Measurements from ENCODE around the gene FBXW4. TPM values are rescaled to one million over a fixed set of nuclear protein-coding genes. Genes with fewer than 3 reads are reported as not detected.

FBXW4 gene
- total RNA-seq, 6 donors from 2014 or later: 75.2 to 223 (median 88.5) TPM

DNA sequence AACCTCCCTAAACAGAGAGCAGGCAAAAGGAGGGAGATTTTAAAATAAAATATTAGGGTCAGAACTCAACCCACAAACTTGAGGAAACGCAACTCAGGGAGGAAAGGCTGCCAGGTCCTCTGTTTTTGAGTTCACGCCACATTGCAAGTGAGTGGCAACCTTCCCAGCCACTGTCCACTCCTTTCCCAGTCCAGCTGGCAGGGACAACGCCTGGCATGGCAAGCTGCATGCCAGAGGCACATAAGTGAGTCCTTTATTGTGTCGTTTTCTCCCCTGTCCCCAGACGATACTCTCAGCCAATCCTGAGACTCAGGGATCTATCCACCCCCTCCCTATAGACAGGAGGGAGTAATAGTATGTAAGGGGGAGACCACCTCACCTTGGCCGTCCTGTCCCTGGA, 22.4 kb downstream of the FBXW4 start:
- H3K9me3 ChIP-seq: no peaks in the 10 kb centered on the region
- DNase-seq (peak in 1 of 2 donors; percentile 47), ATAC-seq (ENCODE audit: low FRiP score in 2 of 2) (no peak)
- no peak overlapping the region for H3K27ac ChIP-seq
- H3K36me3 ChIP-seq: peaks cover 10 to 62% (median 58%) of the 10 kb centered on the region in 4 donors
- H3K27me3 ChIP-seq: no peaks in the 10 kb centered on the region
- 60 to 77% methylated on average over 6 of the region's 6 CpGs for WGBS, 2 donors
- H3K4me3 ChIP-seq: no peak overlapping the region
- no peak for TF ChIP-seq EP300 (IDR thresholded peaks at IDR 0.05)
- TF ChIP-seq POLR2AphosphoS5 (IDR thresholded peaks at IDR 0.05): no peak
- TF ChIP-seq, protein P1, sequence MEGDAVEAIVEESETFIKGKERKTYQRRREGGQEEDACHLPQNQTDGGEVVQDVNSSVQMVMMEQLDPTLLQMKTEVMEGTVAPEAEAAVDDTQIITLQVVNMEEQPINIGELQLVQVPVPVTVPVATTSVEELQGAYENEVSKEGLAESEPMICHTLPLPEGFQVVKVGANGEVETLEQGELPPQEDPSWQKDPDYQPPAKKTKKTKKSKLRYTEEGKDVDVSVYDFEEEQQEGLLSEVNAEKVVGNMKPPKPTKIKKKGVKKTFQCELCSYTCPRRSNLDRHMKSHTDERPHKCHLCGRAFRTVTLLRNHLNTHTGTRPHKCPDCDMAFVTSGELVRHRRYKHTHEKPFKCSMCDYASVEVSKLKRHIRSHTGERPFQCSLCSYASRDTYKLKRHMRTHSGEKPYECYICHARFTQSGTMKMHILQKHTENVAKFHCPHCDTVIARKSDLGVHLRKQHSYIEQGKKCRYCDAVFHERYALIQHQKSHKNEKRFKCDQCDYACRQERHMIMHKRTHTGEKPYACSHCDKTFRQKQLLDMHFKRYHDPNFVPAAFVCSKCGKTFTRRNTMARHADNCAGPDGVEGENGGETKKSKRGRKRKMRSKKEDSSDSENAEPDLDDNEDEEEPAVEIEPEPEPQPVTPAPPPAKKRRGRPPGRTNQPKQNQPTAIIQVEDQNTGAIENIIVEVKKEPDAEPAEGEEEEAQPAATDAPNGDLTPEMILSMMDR (IDR thresholded peaks at IDR 0.05): no peak
- TF ChIP-seq POLR2A (IDR thresholded peaks at IDR 0.05): no peak
- H3K4me1 ChIP-seq: peaks cover 0 to 13% (median 8%) of the 10 kb centered on the region in 4 donors

DNA sequence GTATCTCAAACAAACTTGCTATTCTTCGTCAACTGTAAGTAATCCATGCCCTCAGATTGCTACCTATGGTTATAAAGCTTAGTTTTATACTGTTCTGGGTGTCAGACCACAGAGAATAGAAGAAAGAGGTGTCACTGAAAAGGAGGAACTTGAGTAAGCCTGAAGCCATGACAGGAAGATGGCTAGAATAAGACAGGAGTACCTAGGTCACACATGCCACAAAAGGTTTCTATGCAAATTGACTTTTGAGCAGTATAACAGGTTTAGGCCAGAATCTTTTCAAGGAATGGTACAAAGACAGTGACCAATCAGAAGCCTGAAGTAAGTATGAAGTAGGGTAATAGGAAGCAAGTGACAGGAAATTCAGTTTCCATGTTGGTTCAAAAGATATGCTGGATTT, 23.5 kb downstream of the FBXW4 start:
- Histone ChIP-seq H3K36me3 (peaks cover 10 to 73% (median 66%) of the 10 kb centered on the region in 4 donors), H3K4me1 (peaks cover 0 to 13% (median 8%) of the 10 kb centered on the region in 4 donors), H3K4me3 (no peak overlapping the region), H3K27me3 (no peaks in the 10 kb centered on the region), H3K9me3 (no peaks in the 10 kb centered on the region), H3K27ac (no peak overlapping the region)
- DNase-seq: no peak
- no peak for ATAC-seq (ENCODE audit: low FRiP score in 2 of 2)
- no peak for TF ChIP-seq POLR2A (IDR thresholded peaks at IDR 0.05)
- no peak for TF ChIP-seq EP300 (IDR thresholded peaks at IDR 0.05)
- no peak for TF ChIP-seq POLR2AphosphoS5 (IDR thresholded peaks at IDR 0.05)
- TF ChIP-seq, protein P1 (IDR thresholded peaks at IDR 0.05): no peak
- WGBS, 2 donors: 94 to 97% methylated on average over 1 of the region's 1 CpG

DNA sequence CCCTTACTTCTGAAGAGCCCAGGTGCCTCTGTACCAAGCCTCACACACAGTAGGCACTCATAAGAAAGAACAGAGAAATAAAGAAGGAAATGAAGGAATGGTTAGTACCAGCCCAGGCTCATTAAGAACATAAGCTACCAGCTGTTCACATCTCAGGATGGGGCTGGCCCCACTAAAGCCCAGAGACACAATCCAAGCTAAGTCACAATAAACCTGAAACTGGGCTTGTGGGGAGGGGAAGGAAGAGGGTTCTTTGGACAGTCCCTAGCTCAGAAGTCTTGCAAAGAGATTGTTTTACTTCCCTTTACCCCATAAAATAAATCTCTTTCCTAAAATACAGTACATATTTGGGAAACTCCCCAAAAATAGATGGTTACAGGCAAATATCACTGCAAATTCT, 24.3 kb downstream of the FBXW4 start:
- ATAC-seq (ENCODE audit: low FRiP score in 2 of 2): no peak
- Histone ChIP-seq H3K36me3 (peaks cover 10 to 81% (median 72%) of the 10 kb centered on the region in 4 donors), H3K4me3 (no peak overlapping the region)

DNA sequence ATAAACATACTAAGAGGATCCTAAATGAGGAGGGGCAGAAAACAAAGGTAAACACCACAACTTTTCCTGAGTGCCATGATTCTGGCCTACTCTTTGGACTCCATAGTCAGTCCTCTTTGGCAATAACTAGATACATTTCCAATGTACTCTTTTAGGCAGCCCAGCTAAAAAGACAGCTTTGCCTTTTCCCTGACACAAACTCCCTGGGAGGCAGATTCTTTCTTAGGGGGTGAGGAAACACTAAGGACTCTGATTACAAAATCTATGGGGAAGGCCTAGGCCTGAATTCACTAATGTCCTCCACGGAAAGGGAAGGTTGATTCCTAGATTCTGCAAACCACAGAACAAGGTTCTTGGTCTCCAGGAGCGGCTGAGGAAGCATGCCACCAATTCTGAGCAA, 25.8 kb downstream of the FBXW4 start:
- TF ChIP-seq, protein P1 (IDR thresholded peaks at IDR 0.05): no peak
- TF ChIP-seq POLR2AphosphoS5 (IDR thresholded peaks at IDR 0.05) (no peak), EP300 (IDR thresholded peaks at IDR 0.05) (no peak), POLR2A (IDR thresholded peaks at IDR 0.05) (no peak)
- Histone ChIP-seq H3K36me3 (peaks cover 10 to 92% (median 68%) of the 10 kb centered on the region in 4 donors), H3K4me3 (no peak overlapping the region), H3K27me3 (no peaks in the 10 kb centered on the region), H3K9me3 (no peaks in the 10 kb centered on the region), H3K4me1 (peaks cover 0 to 13% (median 8%) of the 10 kb centered on the region in 4 donors), H3K27ac (no peak overlapping the region)
- ATAC-seq (ENCODE audit: low FRiP score in 2 of 2) (no peak), DNase-seq (no peak)
- 93% methylated on average over 2 of the region's 2 CpGs for WGBS, 2 donors

More for the DNA sequence above, 24.3 kb downstream of the FBXW4 start:
- Histone ChIP-seq H3K9me3 (no peaks in the 10 kb centered on the region), H3K27ac (no peak overlapping the region), H3K27me3 (no peaks in the 10 kb centered on the region), H3K4me1 (peaks cover 0 to 13% (median 8%) of the 10 kb centered on the region in 4 donors)
- no peak for DNase-seq
- TF ChIP-seq, protein P1 (IDR thresholded peaks at IDR 0.05): no peak
- TF ChIP-seq EP300 (IDR thresholded peaks at IDR 0.05): no peak
- TF ChIP-seq POLR2AphosphoS5 (IDR thresholded peaks at IDR 0.05): no peak
- TF ChIP-seq POLR2A (IDR thresholded peaks at IDR 0.05): no peak

DNA sequence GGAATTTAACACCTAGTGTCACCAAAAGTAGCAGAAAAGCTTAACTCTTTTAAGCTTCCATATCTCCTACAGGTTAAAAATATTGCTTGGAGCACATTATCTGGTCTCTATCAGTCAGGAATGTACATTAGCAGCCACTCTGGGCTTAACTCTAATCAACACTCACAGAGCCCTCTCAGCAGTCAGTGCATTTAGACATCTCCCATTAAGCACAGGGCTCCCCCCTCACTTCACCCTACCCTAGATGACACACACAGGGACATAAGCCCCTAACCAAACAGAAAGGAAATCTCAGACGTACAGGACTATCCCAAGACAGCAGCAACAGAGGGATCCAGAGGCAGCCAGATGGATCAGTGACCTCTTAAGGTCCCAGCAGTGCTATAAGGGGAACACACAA, 26.4 kb downstream of the FBXW4 start:
- ATAC-seq (ENCODE audit: low FRiP score in 2 of 2) (no peak), DNase-seq (no peak)
- Histone ChIP-seq H3K36me3 (peaks cover 10 to 94% (median 69%) of the 10 kb centered on the region in 4 donors), H3K9me3 (no peaks in the 10 kb centered on the region), H3K4me1 (peaks cover 0 to 13% (median 8%) of the 10 kb centered on the region in 4 donors), H3K27me3 (no peaks in the 10 kb centered on the region), H3K4me3 (no peak overlapping the region), H3K27ac (no peak overlapping the region)
- TF ChIP-seq, protein P1 (IDR thresholded peaks at IDR 0.05): no peak
- TF ChIP-seq POLR2AphosphoS5 (IDR thresholded peaks at IDR 0.05) (no peak), POLR2A (IDR thresholded peaks at IDR 0.05) (no peak), EP300 (IDR thresholded peaks at IDR 0.05) (no peak)
- WGBS, 2 donors: 86 to 100% methylated on average over 1 of the region's 1 CpG

All from upper lobe of left lung (tissue), 6 donors.